ENCODE data around the gene GNPNAT1.

GRCh38 chr14:52778702-52779101, 12.7 kb downstream of the GNPNAT1 start:
- TF ChIP-seq, protein P1, sequence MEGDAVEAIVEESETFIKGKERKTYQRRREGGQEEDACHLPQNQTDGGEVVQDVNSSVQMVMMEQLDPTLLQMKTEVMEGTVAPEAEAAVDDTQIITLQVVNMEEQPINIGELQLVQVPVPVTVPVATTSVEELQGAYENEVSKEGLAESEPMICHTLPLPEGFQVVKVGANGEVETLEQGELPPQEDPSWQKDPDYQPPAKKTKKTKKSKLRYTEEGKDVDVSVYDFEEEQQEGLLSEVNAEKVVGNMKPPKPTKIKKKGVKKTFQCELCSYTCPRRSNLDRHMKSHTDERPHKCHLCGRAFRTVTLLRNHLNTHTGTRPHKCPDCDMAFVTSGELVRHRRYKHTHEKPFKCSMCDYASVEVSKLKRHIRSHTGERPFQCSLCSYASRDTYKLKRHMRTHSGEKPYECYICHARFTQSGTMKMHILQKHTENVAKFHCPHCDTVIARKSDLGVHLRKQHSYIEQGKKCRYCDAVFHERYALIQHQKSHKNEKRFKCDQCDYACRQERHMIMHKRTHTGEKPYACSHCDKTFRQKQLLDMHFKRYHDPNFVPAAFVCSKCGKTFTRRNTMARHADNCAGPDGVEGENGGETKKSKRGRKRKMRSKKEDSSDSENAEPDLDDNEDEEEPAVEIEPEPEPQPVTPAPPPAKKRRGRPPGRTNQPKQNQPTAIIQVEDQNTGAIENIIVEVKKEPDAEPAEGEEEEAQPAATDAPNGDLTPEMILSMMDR (IDR thresholded peaks at IDR 0.05): no peak
- TF ChIP-seq POLR2A (IDR thresholded peaks at IDR 0.05): no peak
- TF ChIP-seq POLR2AphosphoS5 (IDR thresholded peaks at IDR 0.05; ENCODE audit: insufficient read depth in 1 of 2, low read depth in 1 of 2): no peak
